GM13977 (cell line): ENCODE results near the gene DGCR2.

Experiments
- DNase-seq: peaks from one replicate; pipeline ENCODE4 v3.0.0; 2012; ENCODE audit warnings: low spot score
- in situ Hi-C: fragments of 300-500 bp; cut with MboI; formaldehyde crosslinking; loops from one replicate; pipeline ENCODE4 v1.12.0; 2022; ENCODE audit warnings: low sequenced_read_pairs, low pct_unique_long_range_greater_than_20kb, mixed read lengths, inconsistent platforms; ENCODE audit not compliant: unreplicated experiment
- TF ChIP-seq, protein P1 (sequence below): IDR thresholded peaks from 2 replicates; pipeline ENCODE4 v1.5.1; 2012; ENCODE audit warnings: mild to moderate bottlenecking, control low read depth; ENCODE audit not compliant: insufficient read depth; ENCODE audit errors: extremely low read depth, missing control alignments

DGCR2 gene

DNA sequence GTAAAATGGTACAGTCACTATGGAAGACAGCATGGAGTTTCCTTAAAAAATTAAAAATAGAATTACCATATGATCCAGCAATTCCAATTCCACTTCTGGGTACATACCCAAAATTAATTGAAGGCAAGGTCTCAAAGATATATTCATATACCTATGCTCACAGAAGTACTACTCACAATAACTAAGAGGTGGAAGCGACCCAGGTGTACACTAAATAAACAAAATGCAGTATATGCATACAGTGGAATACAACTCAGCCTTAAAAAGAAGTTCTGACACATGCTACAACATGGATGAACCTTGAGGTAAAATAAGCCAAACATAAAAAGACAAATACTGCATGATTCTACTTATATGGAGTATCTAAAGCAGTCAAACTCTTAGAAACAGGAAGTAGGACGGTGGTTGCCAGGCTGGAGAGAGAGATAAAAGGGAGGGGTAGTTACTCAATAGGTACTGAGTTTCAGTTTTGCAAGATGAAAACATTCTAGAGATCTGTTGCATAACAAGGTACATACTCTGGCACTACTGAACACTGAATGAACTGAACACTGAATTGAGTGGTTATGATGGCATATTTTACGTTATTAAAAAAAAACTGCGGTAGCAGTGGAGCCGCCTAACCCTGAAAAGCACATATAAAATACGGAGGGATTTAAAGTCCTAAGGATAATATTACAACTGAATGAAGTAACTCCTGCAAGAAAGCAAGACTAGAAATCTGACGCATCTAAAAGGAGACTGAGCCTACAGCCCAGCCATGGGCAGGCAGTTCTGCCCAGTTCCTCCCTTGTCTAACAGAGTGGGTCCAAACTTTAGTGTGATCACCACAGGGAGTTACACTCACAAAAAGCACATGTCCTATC, 12.8 kb downstream of the DGCR2 start:
- DNase-seq, result peak; percentile 69
- TF ChIP-seq, protein P1, sequence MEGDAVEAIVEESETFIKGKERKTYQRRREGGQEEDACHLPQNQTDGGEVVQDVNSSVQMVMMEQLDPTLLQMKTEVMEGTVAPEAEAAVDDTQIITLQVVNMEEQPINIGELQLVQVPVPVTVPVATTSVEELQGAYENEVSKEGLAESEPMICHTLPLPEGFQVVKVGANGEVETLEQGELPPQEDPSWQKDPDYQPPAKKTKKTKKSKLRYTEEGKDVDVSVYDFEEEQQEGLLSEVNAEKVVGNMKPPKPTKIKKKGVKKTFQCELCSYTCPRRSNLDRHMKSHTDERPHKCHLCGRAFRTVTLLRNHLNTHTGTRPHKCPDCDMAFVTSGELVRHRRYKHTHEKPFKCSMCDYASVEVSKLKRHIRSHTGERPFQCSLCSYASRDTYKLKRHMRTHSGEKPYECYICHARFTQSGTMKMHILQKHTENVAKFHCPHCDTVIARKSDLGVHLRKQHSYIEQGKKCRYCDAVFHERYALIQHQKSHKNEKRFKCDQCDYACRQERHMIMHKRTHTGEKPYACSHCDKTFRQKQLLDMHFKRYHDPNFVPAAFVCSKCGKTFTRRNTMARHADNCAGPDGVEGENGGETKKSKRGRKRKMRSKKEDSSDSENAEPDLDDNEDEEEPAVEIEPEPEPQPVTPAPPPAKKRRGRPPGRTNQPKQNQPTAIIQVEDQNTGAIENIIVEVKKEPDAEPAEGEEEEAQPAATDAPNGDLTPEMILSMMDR, result no peak

DNA sequence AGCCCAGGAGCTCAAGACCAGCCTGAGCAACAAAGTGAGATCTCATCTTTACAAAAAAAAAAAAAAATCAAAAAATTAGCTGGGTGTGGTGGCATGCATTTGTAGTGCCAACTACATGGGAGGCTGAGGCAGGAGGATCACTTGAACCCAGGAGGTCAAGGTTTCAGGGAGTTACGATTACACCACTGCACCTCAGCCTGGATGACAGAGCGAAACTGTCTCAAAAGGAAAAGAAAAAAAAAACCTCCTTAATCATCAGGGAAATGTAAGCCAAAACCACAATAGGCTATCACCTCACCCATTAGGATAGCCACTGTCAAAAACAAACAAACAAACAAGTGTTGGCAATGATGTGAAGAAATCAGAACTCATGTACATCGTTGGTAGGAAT, 13.4 kb downstream of the DGCR2 start:
- TF ChIP-seq, protein P1, result no peak
- no peak for DNase-seq
- in situ Hi-C loops, result no loop called here

More for the DNA sequence above, 12.8 kb downstream of the DGCR2 start:
- in situ Hi-C loops, result no loop called here

DNA sequence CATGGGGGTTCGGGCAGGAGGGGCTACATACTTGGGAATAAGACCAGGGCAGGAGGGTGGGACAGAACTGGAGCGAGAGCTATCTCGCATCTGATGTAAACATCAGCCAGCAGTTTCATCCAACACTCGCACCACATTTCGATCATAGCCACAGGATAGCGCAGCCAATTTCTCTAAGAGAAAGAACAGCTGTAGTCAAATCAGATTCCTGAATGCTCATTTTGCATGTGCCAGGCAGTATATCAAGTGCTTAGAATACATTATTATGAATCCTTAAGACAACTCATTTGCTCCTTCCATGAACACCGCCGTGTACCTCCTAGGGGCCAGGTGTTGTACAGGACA, 14.5 kb downstream of the DGCR2 start:
- in situ Hi-C loops, result no loop called here
- TF ChIP-seq, protein P1, result no peak
- no peak for DNase-seq

DNA sequence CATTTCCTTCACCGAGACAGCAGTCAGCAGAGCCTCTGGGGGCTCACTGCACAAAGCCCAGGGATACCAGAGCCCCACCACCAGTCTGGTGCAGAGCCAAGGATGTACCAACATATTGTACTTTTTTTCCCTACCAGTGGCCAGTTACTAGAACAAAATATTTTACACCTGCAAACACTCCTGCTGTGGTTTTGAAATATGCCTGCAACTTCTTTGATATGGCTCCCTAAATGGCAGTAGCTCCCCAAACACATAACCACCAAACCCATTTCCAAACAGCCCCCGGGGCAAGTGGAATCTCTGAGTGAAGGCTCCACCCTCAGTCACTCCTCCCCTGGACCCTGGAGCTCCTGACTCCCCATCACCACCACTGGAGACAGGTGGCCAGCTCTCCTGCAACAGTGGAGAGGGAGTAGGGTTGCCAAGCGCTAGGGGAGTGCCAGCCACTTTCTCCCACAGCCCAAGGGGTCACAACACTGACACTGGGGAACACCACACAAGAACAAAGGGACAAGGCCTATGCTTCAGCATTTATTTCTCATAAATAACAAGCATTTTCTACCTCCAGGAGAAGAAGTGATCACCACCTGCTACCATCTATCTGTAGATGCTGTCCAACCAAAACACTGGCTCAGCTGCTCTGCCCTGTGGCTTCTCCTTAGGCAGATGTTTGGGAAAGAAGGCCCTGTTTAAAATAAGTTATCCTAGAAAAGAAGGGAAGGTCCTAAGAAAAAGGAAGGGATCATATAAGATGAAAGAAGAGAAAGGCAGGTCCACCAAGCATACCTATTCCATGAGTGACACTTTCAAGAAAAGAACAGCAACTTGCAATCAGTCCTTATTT, 15.1 kb downstream of the DGCR2 start:
- TF ChIP-seq, protein P1, result no peak
- no peak for DNase-seq
- in situ Hi-C loops, result no loop called here

DNA sequence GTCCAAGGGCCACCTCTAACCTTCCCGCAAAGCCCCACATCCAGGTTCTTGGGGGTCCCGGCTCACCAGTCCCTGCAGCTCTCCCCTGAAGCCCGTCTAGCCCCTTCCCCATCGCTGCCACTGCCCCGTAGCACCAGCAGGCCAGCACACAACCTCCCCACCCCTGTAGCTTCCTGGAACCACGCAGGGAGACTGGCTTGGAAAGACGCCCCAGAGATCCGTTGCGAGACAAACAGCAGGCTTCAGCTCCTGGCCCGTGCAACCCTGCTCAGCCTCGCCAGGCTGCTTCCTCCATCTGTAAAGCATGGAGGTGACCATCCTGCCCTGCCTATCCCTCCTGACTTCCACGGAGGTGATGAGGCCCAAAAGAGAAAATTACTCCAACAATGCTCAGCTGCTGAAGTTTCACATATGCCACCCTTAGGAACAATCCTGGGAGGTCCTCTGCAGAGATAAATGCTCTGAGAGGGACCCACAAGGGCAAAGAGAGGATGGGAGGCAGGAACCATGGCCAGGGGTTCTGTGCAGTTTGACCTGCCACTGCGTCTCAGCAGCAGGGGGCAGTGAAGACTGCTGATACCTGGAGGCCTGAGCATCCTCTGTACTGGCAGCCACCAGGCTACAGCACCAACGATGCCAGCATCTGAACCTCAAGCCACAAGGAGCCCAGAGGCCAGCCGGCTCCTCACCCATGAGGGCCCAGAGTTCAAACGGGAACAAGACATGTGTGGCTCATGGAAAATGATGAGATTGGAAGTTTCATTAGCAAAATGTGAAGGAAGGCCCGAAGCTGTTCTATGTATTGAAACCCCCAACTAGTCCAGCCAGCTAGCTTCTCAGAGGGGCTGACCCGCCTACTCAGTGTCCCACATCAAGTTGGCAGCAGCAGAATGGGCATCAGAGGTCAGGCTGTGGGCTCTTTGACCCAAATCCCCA, 16.1 kb downstream of the DGCR2 start:
- in situ Hi-C loops, result no loop called here
- DNase-seq, result no peak
- TF ChIP-seq, protein P1, result peak; percentile 41

DNA sequence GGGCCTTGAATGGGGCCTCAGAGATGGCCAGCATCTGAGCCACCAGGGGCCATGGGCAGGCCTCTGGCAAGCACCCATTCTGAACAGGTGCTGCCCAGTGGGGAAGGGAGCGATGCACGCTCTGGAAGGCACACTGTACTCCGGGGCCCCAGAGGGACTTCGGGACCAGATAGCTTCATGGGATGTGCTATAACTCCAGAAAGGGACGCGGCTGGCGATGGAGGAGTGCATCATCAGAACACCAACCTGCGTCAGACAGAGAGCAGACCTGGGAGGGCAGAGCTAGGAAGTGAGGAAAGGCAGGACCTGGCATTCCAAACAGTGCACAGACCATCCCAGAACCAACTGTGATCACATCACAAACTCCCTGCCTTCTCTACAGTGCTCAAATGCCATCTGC, 16.8 kb downstream of the DGCR2 start:
- DNase-seq, result no peak
- in situ Hi-C loops, result no loop called here
- TF ChIP-seq, protein P1, result no peak
